ENCODE results near the gene PABPN1L.

GRCh38 chr16:88910284-88911135 lies 44.0 kb upstream of the PABPN1L start:
- TF ChIP-seq CTCF (IDR thresholded peaks at IDR 0.05) (no peak), POLR2A (IDR thresholded peaks at IDR 0.05) (no peak)

Data from adrenal gland (tissue), 5 donors.